ENCODE data around the gene ACP2. TPM values are rescaled to one million over a fixed set of nuclear protein-coding genes. Genes with fewer than 3 reads are reported as not detected.
"Not testable (repeated sequence)": the region's sequence is repeated elsewhere in the genome, so short reads cannot be mapped to it uniquely, and the experiment has no call there.

ACP2 gene
- total RNA-seq, 1 experiment from 2014 or later = 18.7 TPM

GRCh38 chr11:47208628-47209027, 40.0 kb downstream of the ACP2 start (continued):
- TF ChIP-seq IRF2 (CRISPR knock-in tag; IDR thresholded peaks at IDR 0.05; ENCODE audit: borderline replicate concordance, low read depth) = no peak

DNA sequence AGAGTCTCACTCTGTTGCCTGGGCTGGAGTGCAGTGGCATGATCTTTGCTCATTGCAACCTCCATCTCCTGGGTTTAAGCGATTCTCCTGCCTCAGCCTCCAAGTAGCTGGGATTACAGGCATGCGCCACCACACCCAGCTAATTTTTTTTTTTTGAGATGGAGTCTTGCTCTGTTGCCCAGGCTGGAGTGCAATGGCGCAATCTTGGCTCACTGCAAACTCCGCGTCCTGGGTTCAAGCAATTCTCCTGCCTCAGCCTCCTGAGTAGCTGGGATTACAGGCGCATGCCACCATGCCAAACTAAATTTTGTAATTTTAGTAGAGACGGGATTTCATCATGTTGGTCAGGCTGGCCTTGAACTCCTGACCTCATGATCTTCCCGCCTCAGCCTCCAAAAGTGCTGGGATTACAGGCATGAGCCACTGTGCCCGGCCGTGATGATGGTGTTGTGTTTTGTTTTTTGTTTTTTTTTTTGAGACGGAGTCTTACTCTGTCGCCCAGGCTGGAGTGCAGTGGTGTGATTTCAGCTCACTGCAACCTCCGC, 40.5 kb downstream of the ACP2 start:
- H3K4me1 Mint-ChIP-seq; ATAC-seq; POLR2A ChIA-PET; H3K36me3 Mint-ChIP-seq; DNase-seq (ENCODE audit: low spot score); H3K27me3 Mint-ChIP-seq (ENCODE audit: low read depth); H3K4me3 Mint-ChIP-seq; H3K9me3 Mint-ChIP-seq; H3K27ac Mint-ChIP-seq: not testable (repeated sequence)
- CTCF ChIA-PET = interaction anchor here (2.3 kb wide), 1 partner anchor 55 kb away, joined by 6 read pairs; no protein-coding TSS in a partner anchor

DNA sequence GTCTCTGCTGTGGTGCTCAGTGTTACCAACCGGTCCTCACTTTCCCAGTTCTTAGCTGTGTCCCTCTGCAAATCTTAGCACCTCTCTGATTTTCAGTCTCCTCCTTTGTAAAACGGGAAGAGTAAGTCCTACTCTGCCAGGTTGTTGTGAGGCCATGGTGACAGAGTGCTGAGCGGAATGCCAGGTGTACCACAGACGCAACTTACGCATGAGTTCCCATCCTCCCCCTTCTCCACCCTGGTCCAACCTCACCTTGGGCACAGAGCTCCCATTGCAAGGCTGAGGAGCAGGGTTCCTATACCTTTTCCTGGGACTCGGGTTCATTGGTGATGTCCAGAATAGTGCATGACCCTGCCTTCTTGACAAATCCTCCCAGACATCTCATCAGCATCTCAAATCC, 41.2 kb downstream of the ACP2 start:
- ChIA-PET CTCF (interaction anchor here (2.3 kb wide), 1 partner anchor 54 kb away, joined by 6 read pairs; no protein-coding TSS in a partner anchor), POLR2A (interaction anchor here (3.4 kb wide), 1 partner anchor 7 kb away, joined by 18 read pairs; the partner anchor contains the start of gene DDB2)
- H3K27ac Mint-ChIP-seq = peak overlapping the region; percentile 19; the same call in 1 of the 2 replicates
- H3K4me1 Mint-ChIP-seq = peaks cover 10% of the 10 kb centered on the region
- no peak overlapping the region for H3K4me3 Mint-ChIP-seq
- H3K9me3 Mint-ChIP-seq = no peaks in the 10 kb centered on the region
- no peak for DNase-seq (ENCODE audit: low spot score)
- H3K27me3 Mint-ChIP-seq (ENCODE audit: low read depth) = no peaks in the 10 kb centered on the region
- no peak for ATAC-seq
- H3K36me3 Mint-ChIP-seq = no peaks in the 10 kb centered on the region; the same call in 1 of the 2 replicates
- TF ChIP-seq JAZF1 (CRISPR knock-in tag; IDR thresholded peaks at IDR 0.05) = no peak
- TF ChIP-seq ZNF121 (CRISPR knock-in tag; IDR thresholded peaks at IDR 0.05) = no peak
- TF ChIP-seq MYBL2 (CRISPR knock-in tag; IDR thresholded peaks at IDR 0.05) = no peak
- TF ChIP-seq GABPB1 (CRISPR knock-in tag; IDR thresholded peaks at IDR 0.05) = no peak
- no peak for TF ChIP-seq HMGA2 (CRISPR knock-in tag; IDR thresholded peaks at IDR 0.05)
- TF ChIP-seq, protein P1, sequence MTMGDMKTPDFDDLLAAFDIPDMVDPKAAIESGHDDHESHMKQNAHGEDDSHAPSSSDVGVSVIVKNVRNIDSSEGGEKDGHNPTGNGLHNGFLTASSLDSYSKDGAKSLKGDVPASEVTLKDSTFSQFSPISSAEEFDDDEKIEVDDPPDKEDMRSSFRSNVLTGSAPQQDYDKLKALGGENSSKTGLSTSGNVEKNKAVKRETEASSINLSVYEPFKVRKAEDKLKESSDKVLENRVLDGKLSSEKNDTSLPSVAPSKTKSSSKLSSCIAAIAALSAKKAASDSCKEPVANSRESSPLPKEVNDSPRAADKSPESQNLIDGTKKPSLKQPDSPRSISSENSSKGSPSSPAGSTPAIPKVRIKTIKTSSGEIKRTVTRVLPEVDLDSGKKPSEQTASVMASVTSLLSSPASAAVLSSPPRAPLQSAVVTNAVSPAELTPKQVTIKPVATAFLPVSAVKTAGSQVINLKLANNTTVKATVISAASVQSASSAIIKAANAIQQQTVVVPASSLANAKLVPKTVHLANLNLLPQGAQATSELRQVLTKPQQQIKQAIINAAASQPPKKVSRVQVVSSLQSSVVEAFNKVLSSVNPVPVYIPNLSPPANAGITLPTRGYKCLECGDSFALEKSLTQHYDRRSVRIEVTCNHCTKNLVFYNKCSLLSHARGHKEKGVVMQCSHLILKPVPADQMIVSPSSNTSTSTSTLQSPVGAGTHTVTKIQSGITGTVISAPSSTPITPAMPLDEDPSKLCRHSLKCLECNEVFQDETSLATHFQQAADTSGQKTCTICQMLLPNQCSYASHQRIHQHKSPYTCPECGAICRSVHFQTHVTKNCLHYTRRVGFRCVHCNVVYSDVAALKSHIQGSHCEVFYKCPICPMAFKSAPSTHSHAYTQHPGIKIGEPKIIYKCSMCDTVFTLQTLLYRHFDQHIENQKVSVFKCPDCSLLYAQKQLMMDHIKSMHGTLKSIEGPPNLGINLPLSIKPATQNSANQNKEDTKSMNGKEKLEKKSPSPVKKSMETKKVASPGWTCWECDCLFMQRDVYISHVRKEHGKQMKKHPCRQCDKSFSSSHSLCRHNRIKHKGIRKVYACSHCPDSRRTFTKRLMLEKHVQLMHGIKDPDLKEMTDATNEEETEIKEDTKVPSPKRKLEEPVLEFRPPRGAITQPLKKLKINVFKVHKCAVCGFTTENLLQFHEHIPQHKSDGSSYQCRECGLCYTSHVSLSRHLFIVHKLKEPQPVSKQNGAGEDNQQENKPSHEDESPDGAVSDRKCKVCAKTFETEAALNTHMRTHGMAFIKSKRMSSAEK (CRISPR knock-in tag; IDR thresholded peaks at IDR 0.05; ENCODE audit: borderline replicate concordance) = no peak
- TF ChIP-seq, protein P2, sequence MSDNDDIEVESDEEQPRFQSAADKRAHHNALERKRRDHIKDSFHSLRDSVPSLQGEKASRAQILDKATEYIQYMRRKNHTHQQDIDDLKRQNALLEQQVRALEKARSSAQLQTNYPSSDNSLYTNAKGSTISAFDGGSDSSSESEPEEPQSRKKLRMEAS (CRISPR knock-in tag; IDR thresholded peaks at IDR 0.05) = no peak
- TF ChIP-seq E2F1 (CRISPR knock-in tag; IDR thresholded peaks at IDR 0.05) = no peak
- TF ChIP-seq TCF7 (CRISPR knock-in tag; IDR thresholded peaks at IDR 0.05; ENCODE audit: low read depth) = no peak
- TF ChIP-seq, protein P3, sequence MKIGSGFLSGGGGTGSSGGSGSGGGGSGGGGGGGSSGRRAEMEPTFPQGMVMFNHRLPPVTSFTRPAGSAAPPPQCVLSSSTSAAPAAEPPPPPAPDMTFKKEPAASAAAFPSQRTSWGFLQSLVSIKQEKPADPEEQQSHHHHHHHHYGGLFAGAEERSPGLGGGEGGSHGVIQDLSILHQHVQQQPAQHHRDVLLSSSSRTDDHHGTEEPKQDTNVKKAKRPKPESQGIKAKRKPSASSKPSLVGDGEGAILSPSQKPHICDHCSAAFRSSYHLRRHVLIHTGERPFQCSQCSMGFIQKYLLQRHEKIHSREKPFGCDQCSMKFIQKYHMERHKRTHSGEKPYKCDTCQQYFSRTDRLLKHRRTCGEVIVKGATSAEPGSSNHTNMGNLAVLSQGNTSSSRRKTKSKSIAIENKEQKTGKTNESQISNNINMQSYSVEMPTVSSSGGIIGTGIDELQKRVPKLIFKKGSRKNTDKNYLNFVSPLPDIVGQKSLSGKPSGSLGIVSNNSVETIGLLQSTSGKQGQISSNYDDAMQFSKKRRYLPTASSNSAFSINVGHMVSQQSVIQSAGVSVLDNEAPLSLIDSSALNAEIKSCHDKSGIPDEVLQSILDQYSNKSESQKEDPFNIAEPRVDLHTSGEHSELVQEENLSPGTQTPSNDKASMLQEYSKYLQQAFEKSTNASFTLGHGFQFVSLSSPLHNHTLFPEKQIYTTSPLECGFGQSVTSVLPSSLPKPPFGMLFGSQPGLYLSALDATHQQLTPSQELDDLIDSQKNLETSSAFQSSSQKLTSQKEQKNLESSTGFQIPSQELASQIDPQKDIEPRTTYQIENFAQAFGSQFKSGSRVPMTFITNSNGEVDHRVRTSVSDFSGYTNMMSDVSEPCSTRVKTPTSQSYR (CRISPR knock-in tag; IDR thresholded peaks at IDR 0.05) = no peak
- no peak for TF ChIP-seq GTF2I (CRISPR knock-in tag; conservative IDR thresholded peaks at IDR 0.05)
- no peak for TF ChIP-seq NFE2L1 (CRISPR knock-in tag; IDR thresholded peaks at IDR 0.05)
- TF ChIP-seq, protein P4, sequence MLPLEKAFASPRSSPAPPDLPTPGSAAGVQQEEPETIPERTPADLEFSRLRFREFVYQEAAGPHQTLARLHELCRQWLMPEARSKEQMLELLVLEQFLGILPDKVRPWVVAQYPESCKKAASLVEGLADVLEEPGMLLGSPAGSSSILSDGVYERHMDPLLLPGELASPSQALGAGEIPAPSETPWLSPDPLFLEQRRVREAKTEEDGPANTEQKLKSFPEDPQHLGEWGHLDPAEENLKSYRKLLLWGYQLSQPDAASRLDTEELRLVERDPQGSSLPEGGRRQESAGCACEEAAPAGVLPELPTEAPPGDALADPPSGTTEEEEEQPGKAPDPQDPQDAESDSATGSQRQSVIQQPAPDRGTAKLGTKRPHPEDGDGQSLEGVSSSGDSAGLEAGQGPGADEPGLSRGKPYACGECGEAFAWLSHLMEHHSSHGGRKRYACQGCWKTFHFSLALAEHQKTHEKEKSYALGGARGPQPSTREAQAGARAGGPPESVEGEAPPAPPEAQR (CRISPR knock-in tag; IDR thresholded peaks at IDR 0.05) = no peak
- TF ChIP-seq, protein P5, sequence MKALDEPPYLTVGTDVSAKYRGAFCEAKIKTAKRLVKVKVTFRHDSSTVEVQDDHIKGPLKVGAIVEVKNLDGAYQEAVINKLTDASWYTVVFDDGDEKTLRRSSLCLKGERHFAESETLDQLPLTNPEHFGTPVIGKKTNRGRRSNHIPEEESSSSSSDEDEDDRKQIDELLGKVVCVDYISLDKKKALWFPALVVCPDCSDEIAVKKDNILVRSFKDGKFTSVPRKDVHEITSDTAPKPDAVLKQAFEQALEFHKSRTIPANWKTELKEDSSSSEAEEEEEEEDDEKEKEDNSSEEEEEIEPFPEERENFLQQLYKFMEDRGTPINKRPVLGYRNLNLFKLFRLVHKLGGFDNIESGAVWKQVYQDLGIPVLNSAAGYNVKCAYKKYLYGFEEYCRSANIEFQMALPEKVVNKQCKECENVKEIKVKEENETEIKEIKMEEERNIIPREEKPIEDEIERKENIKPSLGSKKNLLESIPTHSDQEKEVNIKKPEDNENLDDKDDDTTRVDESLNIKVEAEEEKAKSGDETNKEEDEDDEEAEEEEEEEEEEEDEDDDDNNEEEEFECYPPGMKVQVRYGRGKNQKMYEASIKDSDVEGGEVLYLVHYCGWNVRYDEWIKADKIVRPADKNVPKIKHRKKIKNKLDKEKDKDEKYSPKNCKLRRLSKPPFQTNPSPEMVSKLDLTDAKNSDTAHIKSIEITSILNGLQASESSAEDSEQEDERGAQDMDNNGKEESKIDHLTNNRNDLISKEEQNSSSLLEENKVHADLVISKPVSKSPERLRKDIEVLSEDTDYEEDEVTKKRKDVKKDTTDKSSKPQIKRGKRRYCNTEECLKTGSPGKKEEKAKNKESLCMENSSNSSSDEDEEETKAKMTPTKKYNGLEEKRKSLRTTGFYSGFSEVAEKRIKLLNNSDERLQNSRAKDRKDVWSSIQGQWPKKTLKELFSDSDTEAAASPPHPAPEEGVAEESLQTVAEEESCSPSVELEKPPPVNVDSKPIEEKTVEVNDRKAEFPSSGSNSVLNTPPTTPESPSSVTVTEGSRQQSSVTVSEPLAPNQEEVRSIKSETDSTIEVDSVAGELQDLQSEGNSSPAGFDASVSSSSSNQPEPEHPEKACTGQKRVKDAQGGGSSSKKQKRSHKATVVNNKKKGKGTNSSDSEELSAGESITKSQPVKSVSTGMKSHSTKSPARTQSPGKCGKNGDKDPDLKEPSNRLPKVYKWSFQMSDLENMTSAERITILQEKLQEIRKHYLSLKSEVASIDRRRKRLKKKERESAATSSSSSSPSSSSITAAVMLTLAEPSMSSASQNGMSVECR (CRISPR knock-in tag; IDR thresholded peaks at IDR 0.05; ENCODE audit: borderline replicate concordance) = no peak
